Measurements from ENCODE around the gene TVP23A. TPM values are rescaled to one million over a fixed set of nuclear protein-coding genes. Genes with fewer than 3 reads are reported as not detected.

TVP23A gene
- polyA plus RNA-seq, result 1 to 10 TPM in 1 of 4 donors, under 1 TPM in 1, not detected in 2; 0.73 to 1.5 TPM
- long read RNA-seq, donor 1, result 0 reads
- long read RNA-seq, donor 2, result 0 reads
- long read RNA-seq, donor 3, result 0 reads
- long read RNA-seq, donor 4, result 0 reads
- long read RNA-seq, donor 5, result 0 reads
- long read RNA-seq, donor 6, result 0 reads
- long read RNA-seq, donor 7, result 0 reads
- long read RNA-seq, donor 8, result 0 reads
- long read RNA-seq, donor 9, result 0 reads
- long read RNA-seq, donor 10, result 0 reads

- 35 to 72% (median 67%) methylated on average over 58 to 64 of the region's 64 CpGs for WGBS, 3 donors
- Histone ChIP-seq H3K36me3 (ENCODE audit: control insufficient read depth in 3 of 3, insufficient read depth in 2 of 3, low read depth in 1 of 3, low read length in 3 of 3) (no peaks in the 10 kb centered on the region), H3K27ac (ENCODE audit: low read depth in 1 of 3, low read length in 2 of 3) (no peak within 1 kb of the TSS), H3K4me3 (ENCODE audit: low read depth in 1 of 3, low read length in 3 of 3) (peak within 1 kb of the TSS in 1 of 3 donors; percentile 18), H3K9me3 (ENCODE audit: control insufficient read depth in 2 of 2, insufficient read depth in 1 of 2, low read depth in 1 of 2, low read length in 1 of 2) (no peaks in the 10 kb centered on the region), H3K4me1 (ENCODE audit: control insufficient read depth in 3 of 3, insufficient read depth in 2 of 3, low read depth in 1 of 3, low read length in 2 of 3) (peaks cover 0 to 4% (median 0%) of the 10 kb centered on the region in 3 donors), H3K27me3 (ENCODE audit: control insufficient read depth in 3 of 3, insufficient read depth in 3 of 3, low read length in 3 of 3) (peaks cover 0 to 11% (median 0%) of the 10 kb centered on the region in 3 donors)
- FAIRE-seq, result no peak
- no peak for DNase-seq
Measured at GRCh38 chr16:10817963-10818941, at the start of gene TVP23A. Gene TVP23A, minus strand, starts transcription at chr16:10818794. Its CDS starts 301 bp downstream, at chr16:10818493.

- Histone ChIP-seq H3K4me1 (ENCODE audit: control insufficient read depth in 3 of 3, insufficient read depth in 2 of 3, low read depth in 1 of 3, low read length in 2 of 3) (peaks cover 0 to 7% (median 5%) of the 10 kb centered on the region in 3 donors), H3K27me3 (ENCODE audit: control insufficient read depth in 3 of 3, insufficient read depth in 3 of 3, low read length in 3 of 3) (no peaks in the 10 kb centered on the region), H3K9me3 (ENCODE audit: control insufficient read depth in 2 of 2, insufficient read depth in 1 of 2, low read depth in 1 of 2, low read length in 1 of 2) (no peaks in the 10 kb centered on the region), H3K36me3 (ENCODE audit: control insufficient read depth in 3 of 3, insufficient read depth in 2 of 3, low read depth in 1 of 3, low read length in 3 of 3) (no peaks in the 10 kb centered on the region), H3K4me3 (ENCODE audit: low read depth in 1 of 3, low read length in 3 of 3) (no peak overlapping the region), H3K27ac (ENCODE audit: low read depth in 1 of 3, low read length in 2 of 3) (peak overlapping the region in 1 of 3 donors; percentile 3)
- FAIRE-seq (no peak), DNase-seq (no peak)
- 54 to 70% (median 62%) methylated on average over 6 of the region's 6 CpGs for WGBS, 3 donors
Measured at GRCh38 chr16:10868104-10868595, 49.6 kb upstream of the TVP23A start.

GRCh38 chr16:10867199-10867598 lies 48.6 kb upstream of the TVP23A start:
- no peaks in the 10 kb centered on the region for H3K9me3 ChIP-seq (ENCODE audit: control insufficient read depth in 2 of 2, insufficient read depth in 1 of 2, low read depth in 1 of 2, low read length in 1 of 2)
- H3K27me3 ChIP-seq (ENCODE audit: control insufficient read depth in 3 of 3, insufficient read depth in 3 of 3, low read length in 3 of 3), result no peaks in the 10 kb centered on the region
- FAIRE-seq (no peak), DNase-seq (no peak)
- H3K4me1 ChIP-seq (ENCODE audit: control insufficient read depth in 3 of 3, insufficient read depth in 2 of 3, low read depth in 1 of 3, low read length in 2 of 3), result peaks cover 0 to 7% (median 5%) of the 10 kb centered on the region in 3 donors
- 79 to 92% (median 85%) methylated on average over 6 of the region's 6 CpGs for WGBS, 3 donors
- peak overlapping the region in 1 of 3 donors; percentile 3 for H3K27ac ChIP-seq (ENCODE audit: low read depth in 1 of 3, low read length in 2 of 3)
- H3K36me3 ChIP-seq (ENCODE audit: control insufficient read depth in 3 of 3, insufficient read depth in 2 of 3, low read depth in 1 of 3, low read length in 3 of 3), result no peaks in the 10 kb centered on the region
- H3K4me3 ChIP-seq (ENCODE audit: low read depth in 1 of 3, low read length in 3 of 3), result no peak overlapping the region

- H3K4me1 ChIP-seq (ENCODE audit: control insufficient read depth in 3 of 3, insufficient read depth in 2 of 3, low read depth in 1 of 3, low read length in 2 of 3), result peaks cover 0 to 7% (median 5%) of the 10 kb centered on the region in 3 donors
- 82 to 90% (median 90%) methylated on average over 13 of the region's 13 CpGs for WGBS, 3 donors
- DNase-seq (no peak), FAIRE-seq (no peak)
- no peaks in the 10 kb centered on the region for H3K27me3 ChIP-seq (ENCODE audit: control insufficient read depth in 3 of 3, insufficient read depth in 3 of 3, low read length in 3 of 3)
- peak overlapping the region in 1 of 3 donors; percentile 29 for H3K27ac ChIP-seq (ENCODE audit: low read depth in 1 of 3, low read length in 2 of 3)
- H3K36me3 ChIP-seq (ENCODE audit: control insufficient read depth in 3 of 3, insufficient read depth in 2 of 3, low read depth in 1 of 3, low read length in 3 of 3), result no peaks in the 10 kb centered on the region
- no peaks in the 10 kb centered on the region for H3K9me3 ChIP-seq (ENCODE audit: control insufficient read depth in 2 of 2, insufficient read depth in 1 of 2, low read depth in 1 of 2, low read length in 1 of 2)
- H3K4me3 ChIP-seq (ENCODE audit: low read depth in 1 of 3, low read length in 3 of 3), result peak overlapping the region in 1 of 3 donors; percentile 11
Measured at GRCh38 chr16:10865991-10866966, 47.7 kb upstream of the TVP23A start.

- peak in 1 of 2 donors; percentile 93 for DNase-seq
- Histone ChIP-seq H3K4me3 (ENCODE audit: low read depth in 1 of 3, low read length in 3 of 3) (no peak overlapping the region), H3K27ac (ENCODE audit: low read depth in 1 of 3, low read length in 2 of 3) (no peak overlapping the region), H3K27me3 (ENCODE audit: control insufficient read depth in 3 of 3, insufficient read depth in 3 of 3, low read length in 3 of 3) (no peaks in the 10 kb centered on the region), H3K4me1 (ENCODE audit: control insufficient read depth in 3 of 3, insufficient read depth in 2 of 3, low read depth in 1 of 3, low read length in 2 of 3) (no peaks in the 10 kb centered on the region), H3K36me3 (ENCODE audit: control insufficient read depth in 3 of 3, insufficient read depth in 2 of 3, low read depth in 1 of 3, low read length in 3 of 3) (no peaks in the 10 kb centered on the region), H3K9me3 (ENCODE audit: control insufficient read depth in 2 of 2, insufficient read depth in 1 of 2, low read depth in 1 of 2, low read length in 1 of 2) (no peaks in the 10 kb centered on the region)
- WGBS, 3 donors, result 16 to 56% (median 34%) methylated on average over 2 of the region's 2 CpGs
- no peak for FAIRE-seq
Measured at GRCh38 chr16:10862438-10862837, 43.8 kb upstream of the TVP23A start.

GRCh38 chr16:10859658-10860057 lies 41.1 kb upstream of the TVP23A start:
- FAIRE-seq, result no peak
- DNase-seq, result no peak
- H3K4me1 ChIP-seq (ENCODE audit: control insufficient read depth in 3 of 3, insufficient read depth in 2 of 3, low read depth in 1 of 3, low read length in 2 of 3), result no peaks in the 10 kb centered on the region
- H3K9me3 ChIP-seq (ENCODE audit: control insufficient read depth in 2 of 2, insufficient read depth in 1 of 2, low read depth in 1 of 2, low read length in 1 of 2), result no peaks in the 10 kb centered on the region
- H3K36me3 ChIP-seq (ENCODE audit: control insufficient read depth in 3 of 3, insufficient read depth in 2 of 3, low read depth in 1 of 3, low read length in 3 of 3), result no peaks in the 10 kb centered on the region
- H3K4me3 ChIP-seq (ENCODE audit: low read depth in 1 of 3, low read length in 3 of 3), result no peak overlapping the region
- 88 to 94% (median 92%) methylated on average over 6 of the region's 6 CpGs for WGBS, 3 donors
- H3K27me3 ChIP-seq (ENCODE audit: control insufficient read depth in 3 of 3, insufficient read depth in 3 of 3, low read length in 3 of 3), result no peaks in the 10 kb centered on the region
- H3K27ac ChIP-seq (ENCODE audit: low read depth in 1 of 3, low read length in 2 of 3), result no peak overlapping the region

GRCh38 chr16:10859020-10859419 lies 40.4 kb upstream of the TVP23A start:
- Histone ChIP-seq H3K9me3 (ENCODE audit: control insufficient read depth in 2 of 2, insufficient read depth in 1 of 2, low read depth in 1 of 2, low read length in 1 of 2) (no peaks in the 10 kb centered on the region), H3K4me1 (ENCODE audit: control insufficient read depth in 3 of 3, insufficient read depth in 2 of 3, low read depth in 1 of 3, low read length in 2 of 3) (no peaks in the 10 kb centered on the region), H3K4me3 (ENCODE audit: low read depth in 1 of 3, low read length in 3 of 3) (no peak overlapping the region), H3K27me3 (ENCODE audit: control insufficient read depth in 3 of 3, insufficient read depth in 3 of 3, low read length in 3 of 3) (no peaks in the 10 kb centered on the region), H3K36me3 (ENCODE audit: control insufficient read depth in 3 of 3, insufficient read depth in 2 of 3, low read depth in 1 of 3, low read length in 3 of 3) (no peaks in the 10 kb centered on the region), H3K27ac (ENCODE audit: low read depth in 1 of 3, low read length in 2 of 3) (no peak overlapping the region)
- DNase-seq (no peak), FAIRE-seq (no peak)
- WGBS, 3 donors, result 49 to 91% (median 66%) methylated on average over 2 of the region's 2 CpGs

All from small intestine (tissue), 16 donors.